Fibroblast of skin of left biceps (primary cell): ENCODE results near the gene GFRA4.

Experiments used
- DNase-seq, 2 experiments: peaks; one replicate each; pipeline ENCODE4 v3.0.0-alpha.2; 2013; ENCODE audit warnings: low read depth in 2 of 2

Gene GFRA4, protein sequence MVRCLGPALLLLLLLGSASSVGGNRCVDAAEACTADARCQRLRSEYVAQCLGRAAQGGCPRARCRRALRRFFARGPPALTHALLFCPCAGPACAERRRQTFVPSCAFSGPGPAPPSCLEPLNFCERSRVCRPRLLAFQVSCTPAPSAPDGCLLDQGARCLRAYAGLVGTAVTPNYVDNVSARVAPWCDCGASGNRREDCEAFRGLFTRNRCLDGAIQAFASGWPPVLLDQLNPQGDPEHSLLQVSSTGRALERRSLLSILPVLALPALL

DNA sequence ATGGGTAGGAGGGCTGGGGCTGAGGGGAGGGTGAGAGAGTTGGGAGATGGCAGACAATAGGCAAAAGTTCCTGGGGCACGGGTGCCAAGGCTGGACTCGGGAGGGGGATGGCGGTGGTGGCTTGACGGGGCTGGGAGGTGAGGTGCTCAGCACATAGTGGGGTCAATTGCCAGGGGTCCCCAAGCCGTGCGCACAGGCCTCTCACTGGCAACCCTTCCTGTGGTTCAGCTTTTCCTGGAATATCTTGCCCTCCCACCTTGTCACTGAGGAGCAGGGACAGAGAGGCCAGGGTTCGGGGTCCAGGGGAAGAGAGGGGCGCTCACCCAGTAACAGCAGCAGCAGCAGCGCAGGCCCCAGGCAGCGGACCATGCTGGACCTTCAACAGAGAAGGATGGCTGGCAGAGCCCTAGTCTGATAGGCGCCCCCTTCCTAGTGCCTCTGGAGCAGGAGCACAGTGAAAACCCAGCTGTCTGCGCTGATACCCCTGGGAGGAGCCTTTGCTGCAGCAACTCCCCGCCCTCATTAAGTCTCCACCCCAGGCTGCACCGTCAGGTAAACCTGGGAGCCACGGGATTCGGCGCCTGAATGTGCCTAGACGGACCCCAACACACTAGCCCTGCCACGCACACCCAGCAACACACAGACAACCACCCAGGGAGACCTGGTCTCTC is at the start of gene GFRA4:
Gene GFRA4, minus strand, starts transcription at position 369 of the 671 bp plus-strand sequence. Its CDS starts 0 bp downstream, at position 369.
- DNase-seq: no peak

DNA sequence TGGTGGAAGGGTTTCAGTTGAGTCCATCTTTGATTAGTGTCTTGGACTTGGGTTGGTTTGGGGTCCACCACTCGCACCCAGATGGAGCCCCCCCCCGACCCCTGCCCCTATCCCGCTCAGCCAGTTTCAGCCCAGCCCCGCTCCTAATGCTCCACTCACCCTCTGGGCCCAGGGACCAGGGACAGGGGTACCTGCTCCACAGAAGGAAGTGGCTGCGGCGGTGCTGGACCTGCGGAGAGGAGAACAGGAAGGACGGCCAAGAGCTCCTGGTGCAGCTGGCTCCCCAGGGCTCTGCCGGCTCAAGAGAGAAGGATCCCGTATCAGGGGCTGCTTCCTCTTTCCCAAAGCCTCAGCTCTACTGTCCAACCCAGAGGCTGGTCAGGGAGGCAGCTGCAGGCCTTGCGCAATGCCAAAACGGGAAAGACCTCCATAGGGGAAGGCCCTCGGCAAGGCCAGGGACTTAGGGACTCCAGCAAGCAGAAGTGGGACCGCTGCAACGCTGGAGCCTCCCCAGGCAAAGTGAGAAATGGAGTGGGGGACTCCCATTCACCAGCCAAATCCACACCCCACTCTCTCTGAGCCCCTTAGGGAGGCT is 49.2 kb upstream of the GFRA4 start, which contains the start of gene SIGLEC1:
Gene SIGLEC1, minus strand, starts transcription at position 322 of the 595 bp plus-strand sequence. CDS start 5,472 bp downstream, outside the sequence.
- DNase-seq: no peak

DNA sequence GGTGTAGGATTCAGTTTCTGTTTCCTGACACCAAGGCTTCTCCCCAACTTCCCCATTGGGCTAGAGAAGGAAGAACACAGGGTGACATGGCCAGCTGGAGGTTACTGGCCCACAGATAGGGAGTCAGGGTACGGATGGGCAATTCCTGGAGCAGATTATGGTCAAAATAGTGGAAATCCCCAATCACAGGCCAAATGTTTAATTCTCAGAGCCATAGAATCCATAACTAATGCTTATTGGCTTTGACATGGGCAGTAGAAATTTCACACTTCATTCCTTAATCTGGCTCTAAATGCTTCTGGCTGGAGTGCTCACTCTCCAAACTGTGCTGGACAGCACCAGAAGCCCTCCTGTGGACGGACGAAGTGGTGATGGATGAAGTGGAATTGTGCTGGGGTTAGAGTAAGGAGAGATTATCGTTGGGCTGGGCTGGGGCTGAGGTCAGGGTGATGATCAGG is 48.3 kb upstream of the GFRA4 start:
- no peak for DNase-seq

DNA sequence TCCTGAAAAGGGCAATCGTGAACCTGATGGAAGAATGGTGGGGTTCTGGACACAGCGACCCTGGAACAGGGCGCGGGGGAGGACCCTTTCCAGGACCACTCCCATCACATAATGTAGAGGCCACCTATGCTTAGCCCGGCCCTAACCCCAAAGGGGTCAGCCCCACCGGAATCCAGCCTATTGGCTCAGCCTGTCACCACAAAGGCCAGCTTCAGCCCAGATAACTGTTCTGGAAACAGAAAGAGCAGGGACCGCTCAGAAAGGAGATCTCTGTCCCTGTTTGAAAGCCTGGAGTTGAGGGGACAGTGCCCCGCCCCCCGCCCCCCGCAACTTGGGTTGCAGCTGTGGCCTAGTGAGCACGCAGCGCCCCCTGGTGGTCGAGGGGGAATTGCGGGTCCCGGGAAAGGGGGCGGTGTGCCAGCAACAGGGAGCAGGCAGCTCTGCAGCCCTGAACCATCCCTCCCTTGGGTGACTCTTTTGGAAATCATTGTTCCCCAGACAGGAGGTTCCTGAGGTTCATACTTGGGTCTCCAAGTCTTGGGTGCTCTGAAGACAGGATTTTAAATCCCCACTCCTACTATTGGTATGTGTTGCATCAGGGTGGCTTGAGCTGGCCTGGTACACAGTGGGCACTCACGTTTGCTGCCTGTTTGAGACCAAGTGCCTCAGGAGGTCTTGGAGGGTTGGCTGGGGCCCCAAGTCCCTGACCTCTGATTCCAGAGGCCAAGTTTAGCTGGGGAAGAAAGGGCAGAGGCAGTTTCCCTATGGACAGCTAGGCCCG is 47.7 kb upstream of the GFRA4 start:
- peak; percentile 8 to 9 for DNase-seq

DNA sequence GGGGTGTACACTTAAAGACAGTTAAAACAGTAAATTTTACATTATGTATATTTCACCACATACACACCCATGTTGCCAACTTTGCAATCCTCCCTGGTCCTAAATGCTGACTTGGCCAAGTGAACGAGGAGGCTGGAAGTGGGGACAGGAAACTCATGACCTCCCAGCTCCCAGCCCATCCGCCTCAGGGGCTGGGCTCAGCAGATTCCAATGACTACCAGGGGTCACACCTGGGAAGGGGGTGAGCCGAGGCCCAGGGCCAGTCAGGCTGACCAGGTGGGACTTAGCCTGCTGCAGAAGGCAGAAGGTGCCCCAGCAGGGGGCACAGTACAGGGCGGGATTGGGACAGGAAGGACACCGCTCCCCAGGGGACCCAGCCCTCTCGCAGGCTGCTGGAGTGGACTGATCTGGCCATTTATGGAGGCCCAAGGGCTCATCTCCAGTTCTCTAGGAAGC is 46.8 kb upstream of the GFRA4 start:
- DNase-seq: no peak

DNA sequence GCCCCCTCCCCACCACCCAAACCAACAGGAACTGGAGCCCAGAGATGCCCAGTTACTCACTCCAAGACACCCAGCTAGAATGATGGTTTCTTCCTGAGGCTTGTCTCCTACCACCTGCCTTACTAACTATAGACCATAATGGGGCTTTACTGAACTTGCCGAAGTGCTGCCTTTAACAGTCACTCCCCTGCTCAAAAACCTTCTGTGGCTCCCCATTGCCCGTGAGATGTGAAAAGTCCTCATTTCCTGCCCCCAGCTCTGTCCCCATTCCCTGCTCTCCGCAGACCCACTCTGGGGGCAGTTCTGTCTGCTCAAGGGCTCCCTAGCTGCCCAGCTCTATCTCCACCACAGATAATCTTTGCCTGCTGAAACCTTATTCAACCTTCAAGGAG is 44.3 kb upstream of the GFRA4 start:
- DNase-seq: no peak

DNA sequence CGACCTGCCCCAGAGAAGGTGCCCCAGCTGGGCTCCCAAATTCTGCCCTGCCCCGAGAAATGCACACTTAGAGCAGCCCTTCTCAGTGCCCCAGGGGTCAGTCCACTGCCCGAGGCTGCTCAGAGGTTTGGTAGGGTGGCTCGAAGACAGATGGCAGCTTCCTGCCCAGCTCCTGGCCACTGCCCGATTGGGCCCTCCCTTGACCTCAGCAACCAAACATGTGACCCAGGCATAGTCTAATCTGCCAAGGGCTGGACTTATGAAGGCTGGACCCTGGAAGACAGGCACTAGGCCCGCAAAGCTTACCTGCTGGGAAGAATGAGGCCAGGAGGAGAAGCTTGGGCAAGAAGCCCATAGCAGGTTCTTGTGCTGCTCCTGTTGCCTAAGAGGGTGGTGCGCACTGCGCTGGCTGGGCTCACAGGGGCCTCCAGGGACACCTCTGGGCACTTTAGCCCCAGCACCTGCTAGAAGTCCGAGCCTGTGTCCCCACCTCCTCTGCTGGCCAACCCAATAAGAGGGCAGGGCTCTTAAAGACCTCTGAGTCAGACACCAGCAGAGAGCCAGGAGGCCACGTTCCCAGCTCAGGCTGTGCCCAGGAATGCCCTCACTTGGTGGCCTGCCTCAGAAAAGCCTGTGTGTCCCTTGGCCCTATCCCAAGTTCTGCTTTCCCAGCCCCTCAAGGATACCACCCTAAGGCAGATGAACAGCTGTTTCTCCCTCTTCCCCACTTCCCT is 43.7 kb upstream of the GFRA4 start:
- DNase-seq: no peak

DNA sequence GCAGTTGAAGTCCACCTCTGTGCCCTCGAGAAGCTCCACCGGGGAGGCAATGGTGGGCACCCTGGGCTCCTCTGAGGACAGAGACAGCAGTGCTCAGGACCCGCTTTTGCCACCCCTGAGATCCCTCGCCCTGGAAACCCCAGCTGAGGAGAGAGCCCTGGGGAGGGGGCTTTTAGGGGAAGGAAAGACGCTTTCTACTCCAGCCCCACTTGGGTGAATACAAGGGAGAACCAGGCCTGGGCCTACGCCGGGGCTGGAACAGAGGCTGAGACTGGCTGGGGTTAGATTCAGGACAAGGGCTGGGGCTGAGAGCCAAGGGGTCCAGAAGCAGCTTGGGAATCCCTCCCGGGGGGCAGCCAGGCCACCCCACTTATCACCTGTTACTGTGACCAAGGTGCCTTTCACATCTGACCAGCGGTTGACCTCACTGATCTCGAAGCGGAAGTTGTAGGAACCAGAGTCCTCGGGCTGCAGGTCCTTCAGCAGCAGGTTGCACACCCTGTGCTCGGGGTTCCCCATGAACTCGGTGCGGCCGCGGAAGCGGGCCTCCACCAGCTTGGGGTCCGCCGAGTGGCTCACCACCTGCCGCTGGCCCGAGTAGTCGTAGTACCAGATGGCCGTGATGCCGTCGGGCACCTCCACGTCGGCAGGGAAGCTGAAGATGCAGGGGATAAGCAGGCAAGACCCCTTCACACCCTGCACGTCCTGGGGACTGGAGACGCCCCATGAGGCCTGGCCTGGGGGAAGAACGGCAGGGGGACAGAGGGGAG is 43.0 kb upstream of the GFRA4 start:
- DNase-seq: no peak

DNA sequence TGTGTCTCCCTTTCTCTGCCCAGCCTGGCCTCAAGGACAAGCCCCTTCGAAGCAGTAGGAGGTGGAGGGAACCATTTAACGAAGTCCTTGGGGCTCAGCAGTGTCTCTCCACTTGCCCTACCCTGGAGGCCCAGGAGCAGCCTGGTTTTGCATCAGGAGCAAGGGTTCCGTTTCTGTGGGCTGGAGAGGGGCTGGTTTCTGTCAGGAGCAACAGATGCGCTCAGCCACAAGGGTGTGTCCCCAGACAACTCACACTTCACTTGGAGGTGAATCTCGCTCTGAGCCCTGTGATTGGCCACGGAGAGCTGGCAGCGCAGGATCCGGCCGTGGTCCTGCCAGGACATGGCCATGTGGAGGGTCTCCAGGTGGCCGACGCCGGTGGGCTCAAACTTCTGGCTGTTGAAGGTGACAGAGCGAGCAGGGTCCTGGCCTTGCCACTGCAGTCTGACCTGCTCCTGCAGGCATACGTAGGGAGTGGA is 42.3 kb upstream of the GFRA4 start:
- no peak for DNase-seq

DNA sequence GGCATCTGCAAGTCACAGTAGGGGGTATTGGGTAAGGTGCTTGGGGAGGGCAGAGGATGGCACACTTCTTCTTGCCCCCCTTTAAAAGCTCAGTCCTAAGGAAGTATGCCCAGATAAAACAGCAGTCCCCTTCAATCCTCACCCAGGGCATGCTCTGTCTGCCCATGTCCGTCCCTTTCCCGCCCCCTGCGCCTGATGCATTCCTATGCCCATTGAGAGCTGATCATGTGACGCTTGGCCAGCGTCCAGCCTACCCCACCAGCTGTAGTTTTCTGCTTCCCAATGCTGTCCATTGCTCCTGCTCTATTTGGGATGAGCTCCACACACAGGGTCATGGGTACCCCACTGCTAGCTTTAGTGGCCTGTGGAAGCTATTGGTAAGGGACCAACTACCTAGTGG is 40.9 kb upstream of the GFRA4 start:
- DNase-seq: no peak

DNA sequence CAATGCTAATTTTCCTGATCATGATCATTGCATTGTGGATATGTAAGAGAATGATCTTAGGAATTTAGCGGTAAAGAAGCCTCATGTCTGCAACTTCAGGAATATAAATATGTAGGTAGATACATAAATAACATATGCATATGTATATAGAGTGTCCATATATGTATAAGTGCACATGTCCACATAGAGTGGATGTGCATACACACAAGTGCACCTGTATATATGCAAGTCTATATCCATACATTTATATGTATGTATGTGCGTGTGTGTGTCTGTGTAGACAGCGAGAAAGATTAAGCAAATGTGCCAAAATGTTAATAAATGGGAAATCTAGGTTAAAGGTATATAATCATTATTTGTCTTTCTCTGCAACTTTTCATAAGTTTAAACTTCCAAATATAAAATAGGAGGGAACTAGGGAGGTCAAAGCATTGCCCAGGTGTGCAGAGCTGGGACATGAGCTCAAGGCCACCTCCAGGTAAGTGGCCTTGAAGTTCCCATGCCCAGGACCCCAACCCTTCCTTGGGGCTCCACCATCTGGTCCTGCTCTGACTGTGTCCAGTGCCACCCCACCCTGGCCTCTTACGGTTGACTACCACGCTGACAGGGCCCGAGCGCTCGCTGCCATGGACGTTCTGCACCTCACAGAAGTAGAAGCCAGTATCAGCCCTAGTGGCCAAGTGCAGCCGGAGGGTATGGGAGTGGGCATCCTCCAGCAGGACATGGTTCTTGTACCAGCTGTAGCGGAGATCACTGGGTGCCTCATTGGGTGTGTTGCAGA is 39.6 kb upstream of the GFRA4 start:
- DNase-seq: no peak

DNA sequence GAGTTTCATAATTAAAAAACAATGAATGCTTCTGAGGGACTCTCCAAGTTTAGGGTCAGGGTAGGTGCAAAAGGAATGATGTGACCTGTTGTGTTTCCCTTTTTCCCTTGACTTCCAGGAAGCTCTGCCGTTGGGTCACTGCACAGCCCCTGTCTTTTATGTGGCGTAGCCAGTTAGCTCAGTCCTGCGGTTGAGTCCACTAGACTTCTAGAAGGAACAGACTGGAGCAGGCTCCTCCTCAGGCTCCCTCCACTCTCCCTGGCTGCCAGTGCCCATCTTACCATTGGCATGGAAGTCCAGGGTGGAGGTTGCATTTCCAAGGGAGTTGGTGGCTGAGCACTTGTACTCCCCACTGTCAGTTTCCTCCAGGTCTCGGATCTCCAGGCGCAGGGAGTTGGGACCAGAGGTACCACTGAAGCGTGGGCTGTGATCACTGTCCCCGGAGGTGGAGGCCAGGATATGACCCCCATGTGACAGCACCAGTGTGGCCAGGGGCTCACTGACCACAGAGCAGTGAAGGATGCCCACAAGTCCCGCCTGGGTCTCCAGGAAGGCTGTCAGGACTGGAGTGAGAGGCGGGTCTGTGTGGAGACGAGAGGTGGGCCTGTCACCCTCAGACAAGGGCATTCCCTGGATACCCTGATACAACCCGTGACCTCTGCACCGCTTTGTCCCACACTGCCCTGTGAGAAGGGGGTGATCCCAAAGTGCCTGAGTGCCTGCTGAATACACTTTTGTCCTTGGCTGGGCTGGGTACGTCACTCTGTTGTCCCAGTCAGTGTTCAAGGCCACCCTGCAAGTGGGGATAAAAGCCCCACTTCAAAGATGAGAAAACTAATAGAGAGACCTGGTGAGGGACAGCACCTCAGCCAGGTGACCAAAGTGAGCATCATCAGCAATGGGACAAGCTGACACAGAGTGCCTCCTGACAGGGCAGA is 38.1 kb upstream of the GFRA4 start:
- no peak for DNase-seq

DNA sequence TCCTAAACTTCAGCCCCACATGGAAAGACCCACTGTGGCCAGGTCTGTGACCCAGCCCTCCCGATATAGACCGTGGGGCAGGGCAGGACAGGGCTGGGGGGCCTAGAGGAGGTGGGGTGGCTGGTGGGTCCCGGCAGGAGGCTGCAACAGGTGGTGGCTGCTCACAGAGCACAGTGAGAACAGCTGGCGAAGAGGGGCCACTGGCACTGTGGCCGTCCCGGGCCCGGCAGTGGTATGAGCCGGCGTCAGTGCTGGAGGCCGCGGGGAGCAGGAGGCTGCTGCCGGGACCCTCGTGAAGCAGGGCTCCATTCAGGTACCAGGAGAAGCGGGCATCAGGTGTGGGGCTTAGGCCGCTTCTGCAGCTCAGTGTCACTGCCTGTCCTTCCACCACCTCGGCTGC is 35.8 kb upstream of the GFRA4 start:
- no peak for DNase-seq

DNA sequence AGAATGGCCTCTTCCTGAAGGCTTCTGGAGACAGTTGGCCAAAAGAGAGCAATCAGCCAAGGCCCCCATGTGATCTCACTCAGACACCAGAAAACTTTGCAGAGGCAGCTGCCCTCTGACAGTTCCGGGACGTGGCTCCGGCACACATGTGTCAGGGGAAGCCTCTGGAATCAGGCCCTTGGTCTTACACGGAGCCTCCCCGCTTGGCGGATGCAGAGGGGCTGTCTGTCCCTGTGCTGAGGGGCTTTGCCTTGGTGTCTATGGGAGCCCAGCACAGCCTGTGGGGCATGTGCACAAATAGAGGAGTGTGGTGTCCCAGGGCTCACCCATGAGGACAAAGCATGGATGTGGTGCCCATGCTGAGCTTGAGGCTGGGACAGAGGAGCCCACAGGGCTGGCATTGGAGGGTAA is 35.4 kb upstream of the GFRA4 start:
- DNase-seq: no peak

DNA sequence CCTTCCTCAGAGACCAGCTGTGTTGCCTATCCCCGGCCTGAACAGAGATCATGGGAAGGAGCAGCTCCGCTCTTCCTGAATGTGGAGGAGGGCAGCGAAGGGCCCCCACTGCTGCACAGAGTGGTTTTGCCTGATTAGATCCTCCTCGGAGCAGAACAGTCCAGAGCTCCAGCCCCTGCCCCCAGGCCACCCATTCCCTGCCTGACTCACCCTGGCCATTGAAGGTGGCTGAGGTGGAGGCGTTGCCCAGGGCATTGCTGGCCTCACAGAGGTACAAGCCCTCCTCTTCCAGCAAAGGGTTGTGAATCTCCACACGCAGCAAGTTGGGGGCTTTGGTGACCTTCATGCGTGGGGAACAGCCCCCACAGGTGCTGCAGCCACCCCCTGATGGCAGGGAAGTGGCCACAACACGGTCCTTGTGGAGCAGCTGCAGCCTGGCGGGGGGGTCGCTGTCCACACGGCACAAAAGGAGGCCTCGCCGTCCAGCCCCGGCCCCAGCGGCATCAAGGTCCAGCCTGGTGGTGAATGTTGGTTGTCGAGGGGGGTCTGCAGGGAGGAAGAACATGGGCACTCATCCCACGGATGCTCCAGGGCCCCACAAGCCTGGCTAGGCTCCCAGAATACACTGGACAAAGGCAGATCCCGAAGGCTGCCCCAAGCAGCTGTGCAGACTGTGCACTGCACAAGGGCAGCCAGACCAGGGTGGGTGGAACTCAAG is 34.5 kb upstream of the GFRA4 start:
- no peak for DNase-seq

DNA sequence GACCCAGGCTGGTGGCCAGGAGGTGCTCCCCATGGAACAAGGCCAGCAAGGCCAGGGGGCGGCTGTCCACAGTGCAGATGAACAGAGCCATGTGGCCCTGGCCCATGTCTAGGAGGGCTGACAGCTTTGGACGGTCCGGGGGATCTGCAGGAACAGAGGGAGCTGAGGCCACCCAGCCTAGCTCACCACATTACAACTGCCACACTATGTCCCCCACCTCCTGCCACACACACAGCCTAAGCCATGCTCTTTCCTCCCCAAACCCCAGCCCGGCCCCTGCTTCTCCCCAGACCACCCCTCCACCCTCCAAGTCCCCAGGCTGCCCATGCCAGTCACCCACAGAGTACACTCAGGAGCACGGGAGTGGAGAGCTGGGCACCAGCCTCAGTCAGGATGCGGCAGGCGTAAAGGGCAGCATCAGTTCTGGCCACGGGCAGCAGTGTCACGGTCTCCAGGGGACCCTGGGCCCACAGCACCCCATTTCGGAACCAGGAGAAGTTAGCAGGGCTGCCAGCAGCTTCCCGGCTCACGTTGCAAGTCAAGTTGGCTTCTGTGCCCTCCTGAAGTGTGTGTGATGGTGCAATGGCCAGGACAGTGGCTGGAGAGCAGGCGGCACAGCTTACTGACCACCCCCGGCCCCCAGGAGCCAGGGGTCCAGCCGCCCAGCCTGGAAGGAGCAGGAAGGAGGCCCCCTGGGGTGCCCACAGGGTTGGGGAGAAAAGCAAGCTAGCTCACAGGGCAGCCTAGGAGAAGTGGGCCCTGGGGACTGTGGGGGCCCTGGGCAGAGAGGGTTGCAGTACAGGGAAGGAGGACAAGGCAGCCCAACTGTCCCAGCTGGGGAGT is 33.8 kb upstream of the GFRA4 start:
- DNase-seq: no peak

DNA sequence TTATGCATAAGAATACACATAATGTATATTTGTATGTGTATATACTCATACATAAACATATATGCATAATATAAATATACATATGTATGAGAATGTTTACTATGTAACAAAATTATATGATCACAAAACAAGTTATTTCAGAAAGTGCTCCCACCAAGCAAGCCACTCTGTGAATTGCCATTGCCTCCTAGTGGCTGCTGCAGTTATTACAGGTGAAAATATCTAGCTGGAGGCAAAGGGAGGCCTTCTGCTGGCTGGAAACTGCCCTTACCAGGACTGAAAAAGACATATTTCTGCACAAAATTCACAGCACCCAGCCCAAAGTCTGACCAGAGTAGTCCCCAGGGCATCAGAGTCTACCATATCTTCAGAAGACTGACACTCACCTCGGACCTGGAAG is 33.0 kb upstream of the GFRA4 start:
- no peak for DNase-seq
